ENCODE data around the gene SPIB.
A peak's percentile ranks its signal among the peaks of the same experiment; 100 is the strongest.
"Not testable (repeated sequence)": the region's sequence is repeated elsewhere in the genome, so short reads cannot be mapped to it uniquely, and the experiment has no call there.

Gene SPIB

GRCh38 chr19:50447750-50448149 lies 29.0 kb downstream of the SPIB start:
- DNase-seq, result no peak

DNA sequence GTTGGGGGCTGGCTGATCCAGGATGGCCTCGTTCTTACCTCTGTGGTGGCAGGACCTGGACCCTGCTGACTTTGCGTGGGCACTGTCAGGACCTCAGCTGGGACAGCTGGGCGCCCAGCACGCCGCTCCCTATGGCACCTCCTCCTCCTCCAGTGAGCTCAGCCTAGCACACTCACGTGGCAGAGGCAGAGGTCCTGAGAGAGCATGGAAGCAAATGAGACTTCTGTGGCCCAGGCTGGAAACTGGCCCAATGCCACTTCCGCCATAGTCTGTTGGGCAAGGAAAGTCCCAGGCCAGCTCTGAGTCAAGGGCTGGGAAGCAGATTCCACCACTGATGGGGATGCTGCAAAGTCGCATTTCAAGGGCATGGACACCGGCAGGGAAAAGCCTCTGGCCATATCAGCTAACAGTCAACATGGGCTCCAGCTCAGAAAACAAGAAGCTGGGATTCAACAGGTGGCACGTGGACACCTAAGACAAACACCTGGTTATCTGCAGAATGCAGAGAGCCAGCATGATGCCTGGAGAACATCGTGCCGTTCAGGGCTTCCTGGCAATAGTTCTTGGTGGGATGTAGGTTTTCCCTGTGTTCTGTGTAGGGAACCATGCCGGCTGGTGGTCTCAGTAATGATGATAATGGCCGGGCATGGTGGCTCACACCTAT lies 30.6 kb downstream of the SPIB start:
- DNase-seq, result no peak

- DNase-seq, result no peak
Measured at GRCh38 chr19:50450369-50451222, 31.9 kb downstream of the SPIB start.

DNA sequence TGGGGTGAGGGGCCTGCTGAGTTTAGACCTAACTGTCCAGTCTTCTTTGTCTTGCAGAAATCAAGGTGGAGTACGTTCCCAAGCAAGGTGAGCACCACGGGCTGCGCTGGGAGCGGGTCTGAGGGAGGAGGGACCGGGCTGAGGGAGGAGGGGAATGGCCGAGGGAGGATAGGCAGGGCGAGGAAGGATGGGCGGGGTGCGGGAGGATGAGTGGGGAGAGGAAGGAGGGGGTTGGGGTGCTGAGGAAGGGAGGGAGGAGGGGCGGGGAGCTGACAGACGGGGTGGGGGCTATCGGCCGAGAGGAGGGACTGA lies 32.4 kb downstream of the SPIB start:
- no peak for DNase-seq

GRCh38 chr19:50453243-50453642 lies 34.5 kb downstream of the SPIB start:
- no peak for DNase-seq

DNA sequence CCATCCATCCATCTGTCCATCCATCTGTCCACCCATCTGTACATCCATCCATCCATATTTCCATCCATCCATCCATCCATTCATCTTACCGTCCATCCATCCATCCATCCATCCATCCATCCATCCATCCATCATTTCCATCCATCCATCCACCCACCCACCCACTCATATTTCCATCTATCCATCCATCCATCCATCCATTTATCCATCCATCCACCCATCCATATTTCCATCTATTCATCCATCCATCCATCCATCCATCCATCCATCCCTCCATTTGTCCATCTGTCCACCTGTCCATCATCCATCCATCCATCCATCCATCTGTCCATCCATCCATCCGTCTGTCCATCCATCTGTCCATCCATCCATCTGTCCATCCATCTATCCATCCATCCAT lies 37.3 kb downstream of the SPIB start:
- DNase-seq, result no peak

GRCh38 chr19:50457300-50457699 lies 38.6 kb downstream of the SPIB start:
- DNase-seq, result no peak

- no peak for DNase-seq
Measured at GRCh38 chr19:50458396-50459066, 39.8 kb downstream of the SPIB start.

- no peak for DNase-seq
Measured at GRCh38 chr19:50459067-50459456, 40.3 kb downstream of the SPIB start.

DNA sequence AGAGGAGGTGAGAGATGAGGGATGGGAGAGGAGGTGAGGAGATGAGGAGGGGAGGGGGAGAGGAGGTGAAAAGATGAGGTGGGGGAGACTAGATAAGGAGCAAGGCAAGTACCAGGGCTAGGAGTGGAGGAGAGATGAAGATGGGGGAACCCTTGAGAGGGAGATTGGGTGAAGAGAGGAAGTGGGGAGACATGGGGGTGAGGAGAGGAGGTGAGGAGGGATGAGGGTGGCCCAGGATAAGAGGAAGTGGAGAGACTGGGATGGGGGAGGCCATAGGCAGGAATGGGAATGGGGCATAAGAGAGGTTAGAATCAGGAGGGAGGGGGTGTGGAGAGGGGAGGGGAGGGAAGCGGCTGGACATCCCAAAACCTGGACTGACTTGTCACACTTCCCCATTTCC lies 40.9 kb downstream of the SPIB start:
- DNase-seq, result no peak

DNA sequence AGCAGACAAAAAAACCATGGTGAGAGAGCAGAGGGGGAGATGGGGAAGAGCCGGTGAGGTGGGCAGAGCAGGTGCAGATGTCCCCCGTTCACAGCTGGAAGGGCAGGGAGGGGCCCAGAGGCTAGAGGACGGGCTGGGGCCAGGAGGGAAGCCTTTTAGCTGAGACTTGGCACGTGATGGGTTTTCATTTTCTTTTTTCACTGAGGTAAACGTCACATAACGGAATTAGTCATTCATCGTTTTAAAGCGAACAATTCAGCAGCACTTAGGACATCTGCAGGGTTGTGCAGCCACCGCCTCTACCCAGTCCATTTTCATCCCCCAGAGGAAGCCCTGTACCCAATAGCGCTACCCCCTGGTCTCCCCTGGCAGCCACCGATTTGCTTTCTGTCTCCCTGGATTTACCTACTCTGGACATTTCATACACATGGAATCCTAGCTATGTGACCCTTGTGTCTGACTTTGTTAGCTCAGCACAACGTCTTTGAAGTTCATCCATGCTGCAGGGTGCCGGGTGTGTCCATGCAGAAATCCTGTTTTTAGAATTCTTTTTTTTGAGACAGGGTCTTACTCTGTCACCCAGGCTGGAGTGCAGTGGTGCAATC lies 41.5 kb downstream of the SPIB start:
- peak in 1 of 5 experiments; percentile 70 for DNase-seq

DNA sequence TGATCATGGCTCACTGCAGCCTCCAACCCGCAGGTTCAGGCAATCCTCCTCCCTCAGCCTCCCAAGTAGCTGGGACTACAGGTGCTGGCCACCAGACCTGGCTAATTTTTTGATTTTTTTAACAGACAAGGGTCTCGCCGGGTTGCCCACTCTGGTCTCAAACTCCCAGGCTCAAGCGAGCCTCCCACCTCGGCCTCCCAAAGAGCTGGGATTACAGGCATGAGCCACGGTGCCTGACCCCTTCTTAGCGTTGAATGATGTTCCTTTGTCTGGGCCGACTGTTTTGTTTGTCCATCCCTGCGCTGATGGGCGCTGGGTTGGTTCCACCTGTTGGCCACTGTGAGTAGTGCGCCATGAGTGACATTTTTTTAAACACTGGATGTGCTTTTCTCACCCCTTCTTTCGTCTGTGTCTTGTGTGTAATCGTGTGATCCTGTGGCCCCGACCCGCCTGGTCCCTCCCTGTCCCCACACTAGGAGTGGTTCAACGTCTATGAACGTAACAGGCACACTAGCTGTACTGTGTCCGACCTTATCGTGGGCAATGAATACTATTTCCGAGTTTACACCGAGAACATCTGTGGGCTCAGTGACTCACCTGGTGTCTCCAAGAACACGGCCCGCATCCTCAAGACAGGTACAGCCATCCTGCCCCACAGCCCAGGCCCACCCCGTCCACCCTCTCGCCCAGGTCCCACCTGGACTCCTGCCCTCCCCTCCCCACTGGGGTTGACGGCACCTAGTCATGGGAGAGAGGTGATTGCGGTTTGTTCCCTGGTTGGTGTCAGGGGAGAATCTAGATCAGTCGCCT lies 42.5 kb downstream of the SPIB start:
- peak in 4 of 5 experiments; percentile 16 to 74 (median 36) for DNase-seq

DNA sequence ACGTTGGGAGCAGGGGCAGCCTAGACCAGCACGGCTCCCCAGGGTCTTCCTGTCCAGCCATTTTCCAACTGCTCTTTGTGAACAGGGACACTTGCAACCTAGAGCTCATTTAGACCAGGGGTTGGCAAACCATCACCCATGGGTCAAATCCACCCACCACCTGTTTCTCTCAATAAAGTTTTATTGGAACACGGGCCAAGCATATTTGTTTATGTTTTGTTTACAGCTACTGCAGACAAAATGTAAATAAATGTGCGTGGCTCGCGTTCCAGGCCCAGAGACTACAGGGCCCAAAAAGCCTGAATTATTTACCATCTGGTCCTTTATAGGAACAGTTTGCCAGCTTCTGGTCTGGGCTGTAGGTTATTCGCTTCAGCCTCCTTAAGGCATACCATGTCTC lies 44.2 kb downstream of the SPIB start:
- DNase-seq, result no peak

- no peak for DNase-seq
Measured at GRCh38 chr19:50464348-50464747, 45.6 kb downstream of the SPIB start.

DNA sequence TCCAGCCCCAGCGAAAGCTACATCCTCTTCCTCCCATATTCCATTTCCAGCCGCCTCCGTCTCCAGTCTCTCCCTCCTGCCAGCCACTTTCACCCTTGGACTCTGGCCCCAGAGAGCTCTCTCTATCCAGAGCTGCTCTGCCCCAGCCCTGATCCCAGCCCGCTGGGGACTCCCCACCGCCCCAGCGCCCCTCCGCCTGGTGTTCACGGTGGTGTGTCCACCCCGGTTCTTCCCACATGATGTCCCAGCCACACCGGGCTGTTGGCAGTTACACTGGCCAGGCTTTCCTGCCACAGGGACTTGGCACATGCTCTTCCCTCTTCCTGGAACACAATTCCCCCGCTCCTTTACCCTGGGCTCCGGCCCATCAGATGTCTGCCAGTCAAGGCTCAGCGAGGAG lies 46.3 kb downstream of the SPIB start:
- no peak for DNase-seq

DNA sequence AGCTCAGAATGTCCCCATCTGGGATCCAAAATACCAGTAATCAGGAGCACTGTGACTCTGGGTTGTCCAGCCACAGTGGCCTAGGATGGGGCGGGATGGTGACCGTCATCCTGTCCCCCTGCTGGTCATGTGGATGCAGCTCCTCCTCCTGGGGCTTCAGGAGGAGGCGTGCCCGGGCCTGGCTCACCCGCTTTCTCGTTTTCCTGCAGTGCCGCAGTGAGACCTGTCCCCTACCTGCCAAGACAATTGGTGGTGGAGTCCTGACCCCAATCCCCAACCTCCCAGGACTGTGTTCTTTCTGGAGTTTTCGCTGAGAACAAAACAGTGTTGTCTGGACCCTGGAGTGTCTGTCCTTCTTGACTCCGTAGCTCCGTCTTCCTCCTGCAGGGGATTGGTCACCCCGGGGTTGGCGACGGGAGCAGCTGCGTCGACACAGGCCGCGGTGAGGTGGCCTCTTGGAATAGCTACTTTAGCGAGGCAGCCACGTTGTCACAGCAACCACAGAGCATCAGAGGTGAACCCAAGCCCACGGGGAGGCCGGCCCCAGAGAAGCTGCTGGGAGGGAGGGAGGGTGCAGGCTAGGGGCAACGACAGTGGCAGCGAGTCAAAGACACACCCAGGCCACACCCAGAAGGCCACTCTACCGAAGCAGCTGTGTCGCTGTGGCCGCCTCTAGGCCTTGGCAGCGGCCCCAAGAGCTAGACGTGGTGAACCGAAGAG lies 47.4 kb downstream of the SPIB start:
- DNase-seq, result no peak

DNA sequence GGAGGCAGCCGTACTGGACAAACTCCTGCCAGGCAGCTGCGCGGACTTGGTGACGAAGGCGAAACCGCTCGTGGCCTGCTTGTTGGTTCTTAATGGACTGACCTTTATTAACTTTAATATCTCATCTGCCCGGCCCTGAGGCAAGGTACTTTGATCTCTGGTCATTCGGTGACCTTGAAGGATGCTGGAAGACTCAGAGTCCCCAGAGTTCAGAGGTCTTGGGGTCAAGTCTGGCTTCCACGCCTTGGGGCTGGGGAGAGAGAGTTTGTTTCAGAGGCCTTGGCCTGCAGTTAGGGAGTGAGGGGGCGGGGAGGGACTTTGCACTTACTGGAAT lies 47.9 kb downstream of the SPIB start:
- no peak for DNase-seq

- no peak for DNase-seq
Measured at GRCh38 chr19:50467566-50467965, 48.8 kb downstream of the SPIB start.

DNA sequence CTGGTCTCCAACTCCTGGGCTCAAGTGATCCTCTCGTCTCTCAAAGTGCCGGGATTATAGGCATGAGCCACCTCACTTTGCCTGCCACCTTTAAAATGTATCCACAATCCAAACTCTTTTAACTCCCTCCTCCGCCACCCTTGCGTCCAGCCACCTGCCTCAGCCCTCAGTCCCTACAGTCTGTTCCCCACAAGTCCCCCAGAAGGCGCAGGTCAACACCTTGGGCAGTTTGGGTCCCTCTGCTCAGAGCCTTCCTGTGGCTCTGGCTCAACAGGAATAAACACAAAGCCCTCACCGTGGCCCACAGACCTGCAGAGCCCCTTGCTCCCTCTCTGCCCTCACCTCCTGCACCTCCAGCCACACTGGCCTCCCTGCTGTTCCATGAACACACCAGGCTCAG lies 50.1 kb downstream of the SPIB start:
- no peak for DNase-seq

DNA sequence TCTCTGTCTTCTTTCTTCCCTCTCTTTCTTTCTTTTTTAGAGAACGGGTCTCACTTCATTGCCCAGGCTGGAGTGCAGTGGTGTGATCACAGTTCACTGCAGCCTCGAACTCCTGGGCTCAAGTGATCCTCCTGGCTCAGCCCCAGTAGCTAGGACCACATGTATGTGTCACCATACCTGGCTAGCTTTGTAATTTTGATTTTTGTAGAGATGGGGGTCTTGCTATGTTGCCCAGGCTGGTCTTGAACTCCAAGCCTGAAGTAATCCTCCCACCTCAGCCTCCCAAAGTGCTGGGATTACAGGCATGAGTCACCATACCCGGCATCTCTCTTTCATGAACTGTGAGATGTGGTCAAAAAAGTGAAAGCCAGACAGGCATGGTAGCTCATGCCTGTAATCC lies 54.6 kb downstream of the SPIB start:
- DNase-seq, result not testable (repeated sequence)

GRCh38 chr19:50475101-50475568 lies 56.4 kb downstream of the SPIB start:
- DNase-seq, result no peak

DNA sequence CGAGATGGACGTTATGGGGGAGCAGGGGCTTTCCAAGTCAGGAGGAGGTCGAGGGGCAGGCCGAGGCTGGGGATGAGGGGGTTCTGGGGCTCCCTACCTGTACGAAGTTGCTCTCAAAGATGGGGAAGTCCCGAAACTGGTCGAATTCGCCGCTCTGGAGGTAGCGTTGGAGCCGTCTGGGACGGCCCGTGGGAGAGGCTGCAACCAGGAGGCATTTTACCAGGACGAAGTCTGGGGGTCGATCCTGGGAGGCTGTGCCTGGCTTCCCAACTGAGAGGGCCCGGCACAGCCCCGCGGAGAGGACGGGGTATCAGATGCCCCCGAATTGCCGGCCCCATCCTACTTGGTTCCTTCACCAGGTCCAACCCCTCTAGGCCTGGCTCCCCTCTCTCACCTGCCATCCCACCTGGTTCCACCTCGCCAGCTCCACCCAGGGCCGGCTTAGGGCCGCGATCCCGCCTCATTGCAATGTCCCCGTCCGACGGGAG lies 57.0 kb downstream of the SPIB start:
- DNase-seq, result no peak
